ENCODE measurements around the gene TMEM52. TPM values are rescaled to one million over a fixed set of nuclear protein-coding genes. Genes with fewer than 3 reads are reported as not detected.
"Not testable (repeated sequence)": the region's sequence is repeated elsewhere in the genome, so short reads cannot be mapped to it uniquely, and the experiment has no call there.

The TMEM52 gene
- polyA plus RNA-seq, 4 donors, result 1.1 to 2.0 (median 1.7) TPM

DNA sequence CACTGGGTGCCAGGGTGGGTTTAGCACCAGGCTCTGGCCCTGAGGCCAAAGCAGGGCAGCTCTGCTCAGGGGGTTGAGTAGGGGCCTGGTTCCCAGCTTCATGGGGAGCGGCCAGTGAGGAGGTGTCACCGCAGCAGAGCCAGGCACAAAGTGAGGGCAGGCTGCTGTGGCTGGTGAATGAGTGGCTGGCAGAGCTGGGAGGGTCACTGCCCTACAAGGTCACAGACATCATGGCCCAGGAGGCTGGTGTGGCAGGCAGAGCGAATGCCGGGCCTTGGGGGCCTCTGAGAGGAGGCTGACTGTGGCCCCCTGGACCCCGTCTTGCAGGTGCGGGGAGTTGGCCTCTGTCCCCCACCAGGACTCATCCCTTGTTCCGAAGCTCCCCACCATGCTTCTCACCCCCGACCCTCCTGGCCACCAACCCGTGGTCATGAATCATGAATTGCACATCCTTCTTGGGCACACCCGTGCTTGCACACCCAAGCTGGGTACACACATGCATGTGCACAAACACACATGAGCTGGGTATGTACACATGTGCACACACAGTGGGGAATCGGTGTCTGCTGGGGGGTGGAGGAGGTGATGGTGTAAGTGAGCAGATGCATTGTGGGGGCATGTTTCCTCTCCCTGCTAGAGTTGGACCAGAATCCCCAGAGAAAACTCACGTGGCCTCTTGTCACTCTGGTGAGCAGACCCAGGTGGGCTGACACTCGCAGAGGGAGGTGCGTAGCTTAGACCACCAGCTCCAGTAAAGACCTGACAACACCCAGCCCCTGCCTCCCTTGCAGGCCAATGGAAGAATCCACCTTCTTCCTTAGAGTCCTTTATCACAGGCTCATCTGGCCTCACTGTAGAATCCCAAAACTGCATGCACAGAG lies 23.4 kb downstream of the TMEM52 start:
- DNase-seq (ENCODE audit: low read depth in 4 of 4, low spot score in 3 of 4), result no peak

DNA sequence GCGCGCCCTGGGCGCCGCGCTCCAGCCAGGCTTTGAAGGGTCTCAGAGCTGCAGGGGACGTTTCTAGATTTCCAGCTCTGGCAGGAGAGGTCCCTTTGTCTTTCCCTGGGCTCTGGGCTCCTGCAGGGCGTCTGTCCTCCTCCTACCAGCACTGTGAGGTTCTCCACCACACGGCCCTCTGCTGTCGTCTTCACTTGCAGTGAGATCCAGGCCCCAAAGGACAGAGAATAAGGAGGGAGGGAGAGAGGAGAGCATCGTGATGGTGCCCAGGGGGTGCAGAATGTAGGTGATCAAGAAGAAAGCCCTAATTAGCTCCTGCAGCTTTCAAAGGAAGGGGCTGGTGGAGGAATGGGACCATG lies 24.0 kb downstream of the TMEM52 start:
- no peak for DNase-seq (ENCODE audit: low read depth in 4 of 4, low spot score in 3 of 4)

GRCh38 chr1:1894354-1895059 lies 24.6 kb downstream of the TMEM52 start:
- no peak for DNase-seq (ENCODE audit: low read depth in 4 of 4, low spot score in 3 of 4)

GRCh38 chr1:1893997-1894353 lies 25.1 kb downstream of the TMEM52 start:
- no peak for DNase-seq (ENCODE audit: low read depth in 4 of 4, low spot score in 3 of 4)

- DNase-seq (ENCODE audit: low read depth in 4 of 4, low spot score in 3 of 4), result no peak
Observed at GRCh38 chr1:1893291-1893985, 25.6 kb downstream of the TMEM52 start.

DNA sequence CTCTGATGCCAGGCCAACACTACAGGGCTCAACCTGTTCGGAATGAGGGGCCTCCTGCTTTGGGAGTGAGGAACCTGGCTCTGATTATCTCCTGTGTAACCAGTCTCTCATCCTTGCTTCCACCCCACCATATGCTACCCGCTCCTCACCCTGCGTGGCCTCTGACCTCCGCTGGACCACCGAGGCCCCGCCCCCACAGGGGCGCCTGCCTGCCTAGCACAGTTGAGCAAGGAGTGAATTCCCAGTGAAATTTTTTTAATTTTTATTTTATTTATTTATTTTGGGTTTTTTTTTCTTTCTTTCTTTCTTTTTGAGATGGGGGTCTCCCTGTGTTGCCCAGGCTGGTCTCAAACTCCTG lies 26.3 kb downstream of the TMEM52 start:
- no peak for DNase-seq (ENCODE audit: low read depth in 4 of 4, low spot score in 3 of 4)

DNA sequence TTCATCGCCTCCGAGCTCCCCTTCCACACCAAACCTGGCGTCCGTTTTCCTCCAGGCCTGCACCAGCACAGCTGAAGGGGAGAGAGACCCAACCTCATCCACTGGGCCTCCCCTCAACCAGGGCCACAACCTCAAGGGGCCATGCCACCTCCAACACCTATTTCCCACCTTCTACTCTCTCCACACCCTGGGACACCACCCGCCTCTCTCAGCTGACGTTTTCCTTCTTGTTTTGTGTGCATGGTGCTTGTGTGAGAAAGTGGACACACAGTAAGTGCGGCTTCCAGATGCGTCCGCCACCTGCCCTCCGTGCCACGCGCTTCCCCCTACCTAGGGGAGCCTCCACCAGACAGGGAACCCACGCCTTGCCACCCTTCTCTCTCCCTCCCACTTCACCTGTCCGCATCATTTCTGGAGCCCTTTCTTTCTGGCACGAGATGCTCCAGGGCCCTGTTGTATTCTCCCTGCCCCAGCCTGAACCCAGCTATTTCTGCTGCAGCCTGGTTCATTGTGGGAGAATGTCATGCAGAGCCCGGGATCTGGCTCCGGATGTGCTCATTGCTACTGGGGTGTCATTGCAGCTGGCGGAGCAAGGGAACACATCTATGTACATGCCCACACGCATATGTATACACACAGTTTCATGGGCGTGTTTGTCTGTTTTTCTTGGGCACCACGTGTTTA lies 26.9 kb downstream of the TMEM52 start:
- no peak for DNase-seq (ENCODE audit: low read depth in 4 of 4, low spot score in 3 of 4)

DNA sequence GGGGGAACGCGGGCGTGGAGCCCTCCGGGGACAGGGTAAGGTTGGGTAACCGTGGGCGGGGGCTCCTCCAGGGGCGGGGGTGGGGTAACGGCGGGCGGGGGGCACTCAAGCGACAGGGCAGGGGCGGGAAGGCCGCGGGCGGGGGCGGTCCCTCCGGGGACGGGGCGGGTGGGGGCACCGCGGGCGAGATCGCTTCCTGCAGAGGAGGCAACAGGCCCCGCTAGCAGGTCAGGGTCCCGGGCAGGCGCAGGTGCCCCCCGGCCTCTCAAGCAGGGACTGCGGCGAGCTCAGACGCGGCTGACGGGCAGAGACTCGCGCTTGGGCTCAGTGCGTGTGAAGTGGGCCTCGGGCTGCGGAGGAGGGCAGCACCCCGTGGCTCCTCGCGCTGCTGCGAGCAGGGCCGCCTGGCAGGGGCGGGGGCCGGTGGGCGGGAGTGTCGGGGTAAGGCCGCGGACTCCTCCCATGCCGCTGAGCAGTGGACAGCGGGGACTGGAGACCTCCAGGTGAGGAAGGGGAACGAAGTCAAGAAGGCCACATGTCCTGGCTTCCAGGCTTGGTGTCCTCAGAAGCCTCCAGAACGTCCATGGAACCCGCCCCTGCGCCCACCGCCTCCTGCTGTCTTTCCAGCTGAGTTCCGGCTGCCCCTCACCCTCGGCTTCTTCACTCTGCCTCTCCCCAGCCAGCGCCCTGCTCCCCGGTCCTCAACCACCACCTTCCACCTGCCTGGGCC lies 27.6 kb downstream of the TMEM52 start:
- DNase-seq (ENCODE audit: low read depth in 4 of 4, low spot score in 3 of 4), result peak in 1 of 4 donors; percentile 20

DNA sequence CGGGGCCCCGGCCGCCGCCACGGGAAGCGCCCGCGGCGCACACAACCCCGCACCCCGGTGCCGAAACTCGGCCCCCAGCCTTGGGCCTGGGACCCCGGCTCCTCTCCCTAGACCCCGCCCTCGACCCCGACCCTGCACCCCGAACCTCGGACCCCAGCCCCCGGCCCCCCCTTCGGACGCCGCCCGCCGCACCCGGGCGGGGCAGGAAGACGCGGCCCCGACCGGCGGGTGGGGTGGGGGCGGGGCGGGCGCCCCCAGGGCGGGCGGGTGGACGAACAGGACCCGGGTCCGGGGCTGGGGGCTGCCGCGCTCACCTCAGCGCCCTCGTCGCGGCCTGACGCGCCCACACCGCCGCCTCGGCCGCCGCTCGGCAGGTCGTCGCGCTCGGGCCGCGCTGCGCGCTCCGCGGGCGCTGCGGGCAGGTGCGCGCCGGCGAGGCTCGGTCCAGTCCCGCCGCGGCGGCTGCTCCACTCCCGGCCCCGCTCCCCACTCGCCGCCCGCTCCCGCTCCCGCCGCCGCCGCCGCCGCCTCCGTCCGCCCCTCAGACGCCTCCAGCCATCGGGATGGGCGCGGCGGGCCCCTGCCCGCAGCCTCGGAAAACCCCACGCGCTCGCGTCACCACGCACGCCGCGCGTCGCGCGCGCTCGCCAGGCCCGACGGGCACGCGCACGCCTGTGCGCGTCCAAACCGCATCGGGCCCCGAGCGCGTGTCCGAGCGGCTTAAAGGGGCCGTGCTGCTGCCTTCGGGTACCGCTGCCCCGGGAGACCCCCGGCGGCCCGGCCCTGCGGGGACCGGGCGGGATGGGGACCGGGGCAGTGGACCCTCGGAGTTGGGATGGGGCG lies 28.4 kb downstream of the TMEM52 start, which contains the start of gene GNB1:
TSS of gene GNB1 (minus strand) at position 582 of the 843 bp plus-strand sequence. CDS start 65,634 bp downstream, outside the sequence.
- DNase-seq (ENCODE audit: low read depth in 4 of 4, low spot score in 3 of 4), result peak; percentile 86 to 91 (median 90)

DNA sequence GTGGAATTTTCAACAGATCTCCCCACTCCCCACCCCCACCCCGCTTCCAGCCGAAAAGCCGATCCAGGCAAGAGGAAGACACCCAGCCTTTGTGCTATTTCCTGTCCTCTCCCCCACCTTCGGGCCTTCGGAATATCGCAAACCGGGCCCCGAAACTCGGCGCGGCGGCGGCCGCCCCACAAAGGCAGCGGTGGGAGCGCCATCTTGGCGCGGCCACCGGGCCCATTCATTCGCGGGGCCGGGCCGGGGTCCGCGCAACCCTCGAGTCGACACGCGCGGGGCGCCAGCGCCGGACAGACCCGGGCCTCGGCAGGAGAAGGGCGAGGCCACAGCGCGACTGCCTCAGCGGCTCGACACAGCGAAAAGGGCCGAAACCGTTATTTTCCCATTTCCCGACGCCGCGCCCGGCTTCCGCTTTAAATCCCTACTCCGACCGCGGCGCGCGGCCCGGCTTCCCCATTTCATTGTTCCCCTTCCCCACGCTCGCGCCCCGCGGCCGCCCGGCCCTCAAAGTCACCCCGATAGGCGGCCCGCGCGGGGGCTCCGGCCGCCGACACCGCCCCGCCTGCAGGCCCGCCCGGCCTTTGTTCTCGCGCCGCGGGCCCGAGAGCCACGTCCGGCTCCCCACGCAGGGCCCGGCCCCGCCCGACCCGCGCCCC lies 29.1 kb downstream of the TMEM52 start:
- DNase-seq (ENCODE audit: low read depth in 4 of 4, low spot score in 3 of 4), result no peak

GRCh38 chr1:1889090-1889750 lies 29.9 kb downstream of the TMEM52 start:
- no peak for DNase-seq (ENCODE audit: low read depth in 4 of 4, low spot score in 3 of 4)

GRCh38 chr1:1883890-1884289 lies 35.2 kb downstream of the TMEM52 start:
- not testable (repeated sequence) for DNase-seq (ENCODE audit: low read depth in 4 of 4, low spot score in 3 of 4)

- no peak for DNase-seq (ENCODE audit: low read depth in 4 of 4, low spot score in 3 of 4)
Observed at GRCh38 chr1:1883092-1883873, 35.8 kb downstream of the TMEM52 start.

GRCh38 chr1:1881727-1882126 lies 37.4 kb downstream of the TMEM52 start:
- DNase-seq (ENCODE audit: low read depth in 4 of 4, low spot score in 3 of 4), result no peak

DNA sequence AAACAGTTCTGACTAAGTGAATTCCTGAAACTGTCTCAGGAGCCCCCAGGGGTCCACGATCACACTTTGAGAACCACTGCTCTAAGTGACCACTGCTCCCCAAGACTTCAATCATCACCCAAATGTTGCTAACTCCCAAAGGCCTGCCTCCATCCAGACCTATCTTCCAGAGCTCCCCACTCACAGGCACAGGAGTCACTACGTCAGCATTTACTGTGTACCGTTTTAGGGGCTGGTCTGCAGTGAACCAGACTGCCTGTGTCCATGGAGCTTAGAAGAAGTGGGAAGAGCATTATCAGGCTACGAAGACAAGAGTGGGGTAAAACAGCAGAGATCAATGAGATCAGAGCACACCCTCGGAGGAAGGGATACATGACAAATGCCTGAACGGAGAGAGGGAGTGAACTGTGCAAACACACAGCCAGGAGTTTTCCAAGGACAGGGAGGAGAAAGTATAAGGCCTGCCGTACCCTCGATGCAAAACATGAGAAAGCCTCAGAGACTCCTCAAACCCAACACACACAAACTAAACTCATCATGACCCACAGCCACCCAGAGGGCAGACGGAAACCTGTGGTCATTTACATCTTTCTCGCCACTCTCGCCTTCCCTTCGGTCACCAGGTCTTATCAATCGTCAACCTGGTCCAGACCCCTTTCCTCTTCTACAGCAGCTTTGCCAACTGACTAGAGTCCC lies 38.3 kb downstream of the TMEM52 start:
- DNase-seq (ENCODE audit: low read depth in 4 of 4, low spot score in 3 of 4), result no peak

DNA sequence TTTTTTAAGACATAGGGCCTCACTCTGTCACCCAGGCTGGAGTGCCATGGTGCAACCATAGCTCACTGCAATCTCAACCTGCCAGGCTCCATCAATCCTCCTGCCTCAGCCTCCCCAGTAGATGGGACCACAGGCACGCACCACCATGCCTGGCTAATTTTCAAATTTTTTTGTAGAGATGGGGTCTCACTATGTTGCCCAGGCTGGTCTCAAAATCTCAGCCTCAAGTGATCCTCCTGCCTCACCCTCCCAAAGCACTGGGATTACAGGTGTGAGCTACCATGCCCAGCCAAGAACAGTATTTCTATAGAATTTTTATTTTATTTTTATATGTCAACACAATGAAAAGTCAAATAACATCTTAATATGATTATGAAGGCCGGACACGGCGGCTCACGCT lies 39.1 kb downstream of the TMEM52 start:
- no peak for DNase-seq (ENCODE audit: low read depth in 4 of 4, low spot score in 3 of 4)
